SHP77 (cell line): Measurements from ENCODE around the gene NKPD1.

Experiments
- DNase-seq, 2 experiments: peaks; one replicate each; lab custom pipeline; 2025; lab: John Stamatoyannopoulos, UW

NKPD1 gene

DNA sequence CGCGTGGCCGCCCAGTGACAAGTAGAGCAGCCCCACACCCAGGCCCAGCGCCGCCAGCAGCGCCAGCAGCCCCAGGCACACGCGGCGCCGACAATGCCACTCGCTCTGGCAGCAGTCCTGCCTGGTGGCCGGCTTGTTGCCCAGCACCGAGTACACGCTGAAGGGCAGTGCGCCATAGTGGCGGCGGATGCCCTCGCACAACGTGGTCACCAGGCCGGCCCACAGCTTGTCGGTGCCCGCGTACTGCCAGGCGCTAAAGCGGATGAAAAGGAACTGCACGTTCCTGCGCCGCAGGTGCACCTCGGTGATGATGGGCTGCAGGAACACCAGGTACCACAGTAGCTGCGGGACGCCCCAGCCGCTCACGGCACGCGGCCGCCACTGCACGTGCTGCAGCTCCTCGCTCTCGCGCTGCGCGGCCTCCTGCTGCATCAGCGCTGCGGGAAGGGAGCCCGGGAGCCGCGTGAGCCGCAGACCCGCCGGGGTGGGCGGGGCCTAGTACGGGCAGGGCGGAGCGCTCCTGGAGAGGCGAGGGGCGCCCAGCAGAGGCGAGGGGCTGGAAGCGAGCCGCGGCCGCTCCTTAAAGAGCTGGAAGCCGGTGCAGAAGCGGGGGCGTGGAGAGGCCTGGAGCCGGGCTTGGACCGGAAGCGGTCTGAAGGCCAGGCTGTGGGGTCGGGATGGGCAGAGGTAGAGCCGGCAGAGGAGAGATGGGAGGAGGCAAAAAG is 7.3 kb downstream of the NKPD1 start:
- DNase-seq = no peak

- DNase-seq = no peak
Measured at GRCh38 chr19:45152504-45153338, 8.1 kb downstream of the NKPD1 start.

DNA sequence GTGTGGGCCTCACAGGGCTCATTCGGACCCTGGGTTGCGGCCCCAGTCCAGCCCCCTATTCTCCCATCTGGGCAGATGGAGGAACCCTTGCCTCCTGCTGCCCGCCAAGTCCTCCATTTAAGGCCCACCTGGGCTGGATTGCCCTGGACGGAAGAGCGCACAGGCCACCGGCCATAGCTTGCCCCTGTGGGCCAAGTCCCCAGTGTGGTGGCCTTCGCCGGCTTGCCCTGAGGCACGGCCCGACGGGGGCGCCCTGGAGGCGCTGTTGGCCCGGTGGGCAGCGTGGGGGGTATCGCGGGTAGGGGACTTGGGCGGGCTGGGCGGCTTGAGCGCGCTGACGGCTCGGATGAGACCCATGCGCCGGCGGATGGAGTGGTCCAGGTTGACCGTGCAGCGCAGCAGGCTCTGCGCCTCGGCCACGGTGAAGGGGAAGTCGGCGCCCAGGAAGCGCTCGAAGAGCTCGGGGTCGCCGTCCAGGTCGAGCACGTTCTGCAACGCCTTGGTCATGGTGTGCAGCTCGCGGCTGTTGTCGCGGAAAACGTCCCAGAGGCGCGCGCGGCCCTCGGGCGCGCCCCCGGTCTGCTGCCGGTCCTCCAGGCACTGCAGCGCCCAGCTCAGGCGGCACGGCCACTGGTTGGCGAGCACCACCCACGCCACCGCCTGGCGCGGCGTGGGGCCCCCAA is 8.8 kb downstream of the NKPD1 start:
- DNase-seq = no peak

DNA sequence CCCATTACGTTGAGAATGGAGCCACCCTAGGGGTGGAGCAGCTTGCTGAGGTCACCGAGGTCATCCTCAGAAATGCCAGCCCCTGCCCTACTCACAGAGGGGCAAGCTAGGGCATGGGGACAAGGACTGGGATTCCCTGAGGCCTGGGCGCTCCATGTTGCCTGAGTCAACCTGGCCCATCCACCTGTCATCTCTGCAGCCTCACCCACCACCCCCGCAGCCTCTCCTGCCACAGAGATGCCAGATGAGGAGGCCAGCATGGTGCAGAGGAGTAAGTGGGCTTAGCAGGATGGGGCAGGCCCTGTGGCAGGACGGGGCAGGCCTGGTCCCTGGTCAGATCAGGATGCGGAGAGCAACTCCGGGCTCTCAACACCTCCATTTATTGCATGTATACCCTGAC is 9.5 kb downstream of the NKPD1 start:
- no peak for DNase-seq

- no peak for DNase-seq
Measured at GRCh38 chr19:45150751-45151281, 10.0 kb downstream of the NKPD1 start.

- no peak for DNase-seq
Measured at GRCh38 chr19:45150180-45150579, 10.6 kb downstream of the NKPD1 start.

GRCh38 chr19:45149129-45149528 is 11.7 kb downstream of the NKPD1 start:
- no peak for DNase-seq

DNA sequence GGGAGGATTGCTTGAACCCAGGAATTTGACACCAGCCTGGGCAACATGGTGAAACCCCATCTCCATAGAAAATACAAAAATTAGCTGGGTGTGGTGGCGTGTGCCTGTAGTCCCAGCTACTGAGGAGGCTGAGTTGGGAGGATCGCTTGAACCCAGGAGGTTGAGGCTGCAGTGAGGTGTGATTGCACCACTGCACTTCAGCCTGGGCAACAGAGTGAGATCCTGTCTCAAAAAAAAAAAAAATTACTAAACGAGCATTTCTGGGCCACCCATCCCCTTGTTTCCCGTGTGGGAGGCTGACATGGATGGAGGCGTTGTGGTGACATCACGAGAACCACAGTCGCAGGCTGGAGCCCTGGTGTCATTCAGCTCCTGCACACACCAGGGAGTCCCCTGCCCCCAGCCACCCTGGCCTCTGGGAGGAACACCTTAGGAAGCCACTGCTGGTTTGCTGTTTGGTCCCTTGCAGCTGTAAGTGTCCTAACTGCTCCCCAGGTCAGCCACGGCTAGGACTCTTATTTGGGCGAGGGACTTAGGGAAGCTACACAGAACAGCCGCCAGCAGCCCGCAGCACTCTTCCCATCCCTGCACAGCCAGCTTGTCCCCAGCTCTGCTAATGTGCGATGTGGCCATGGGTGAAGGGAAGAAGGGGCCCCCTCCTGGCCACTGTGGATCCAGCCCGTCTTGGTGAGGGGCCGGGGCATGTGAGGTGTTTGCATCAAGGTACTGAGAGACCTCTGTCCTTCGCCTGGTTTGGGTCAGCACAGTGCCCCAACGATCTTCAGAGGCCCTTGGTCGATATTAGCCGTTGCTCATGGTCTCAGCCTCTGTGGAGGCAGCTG is 12.7 kb downstream of the NKPD1 start:
- DNase-seq = no peak

DNA sequence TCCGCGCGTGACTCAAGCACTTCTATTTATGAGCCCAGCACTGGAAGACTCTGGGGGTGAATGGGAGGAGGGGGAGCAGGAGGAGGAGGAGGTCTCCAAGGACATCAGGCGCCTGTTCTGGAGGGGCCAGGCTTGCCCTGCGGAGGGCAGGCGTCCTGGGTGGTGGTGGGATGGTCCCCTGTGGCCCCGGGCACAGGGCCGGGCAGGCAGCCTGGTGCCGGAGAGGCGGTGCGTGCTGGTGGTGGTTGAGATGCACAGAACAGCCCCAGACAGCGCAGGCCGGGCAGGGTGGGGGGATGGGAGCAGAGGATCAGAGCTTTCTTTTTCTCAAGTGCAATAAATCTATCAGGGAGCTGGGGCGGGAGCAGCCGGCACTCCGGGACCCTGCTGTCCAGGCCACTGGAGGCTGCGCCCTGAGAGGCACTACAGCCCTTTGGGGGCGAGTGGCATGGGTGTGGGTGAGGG is 14.0 kb downstream of the NKPD1 start:
- DNase-seq = no peak

DNA sequence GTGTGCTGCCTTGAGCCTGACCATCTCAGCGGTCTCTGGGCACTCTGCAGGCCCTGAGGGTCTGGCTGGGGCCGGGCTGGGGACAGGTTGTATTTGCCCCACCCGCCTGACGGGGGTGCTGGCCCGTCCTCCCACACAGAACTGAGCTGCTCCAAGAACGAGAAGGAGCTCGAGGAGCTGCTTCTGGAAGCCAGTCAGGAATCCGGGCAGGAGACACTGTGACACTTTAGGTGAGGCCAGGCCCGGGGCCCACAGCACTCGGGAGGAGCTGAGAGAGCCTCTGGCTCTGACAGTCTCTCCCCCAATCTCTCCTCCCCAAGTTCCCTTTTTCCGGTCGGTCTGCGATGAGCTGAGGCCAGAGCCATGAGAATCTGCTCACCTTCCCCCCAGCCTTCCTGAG is 14.5 kb downstream of the NKPD1 start:
- DNase-seq = no peak

DNA sequence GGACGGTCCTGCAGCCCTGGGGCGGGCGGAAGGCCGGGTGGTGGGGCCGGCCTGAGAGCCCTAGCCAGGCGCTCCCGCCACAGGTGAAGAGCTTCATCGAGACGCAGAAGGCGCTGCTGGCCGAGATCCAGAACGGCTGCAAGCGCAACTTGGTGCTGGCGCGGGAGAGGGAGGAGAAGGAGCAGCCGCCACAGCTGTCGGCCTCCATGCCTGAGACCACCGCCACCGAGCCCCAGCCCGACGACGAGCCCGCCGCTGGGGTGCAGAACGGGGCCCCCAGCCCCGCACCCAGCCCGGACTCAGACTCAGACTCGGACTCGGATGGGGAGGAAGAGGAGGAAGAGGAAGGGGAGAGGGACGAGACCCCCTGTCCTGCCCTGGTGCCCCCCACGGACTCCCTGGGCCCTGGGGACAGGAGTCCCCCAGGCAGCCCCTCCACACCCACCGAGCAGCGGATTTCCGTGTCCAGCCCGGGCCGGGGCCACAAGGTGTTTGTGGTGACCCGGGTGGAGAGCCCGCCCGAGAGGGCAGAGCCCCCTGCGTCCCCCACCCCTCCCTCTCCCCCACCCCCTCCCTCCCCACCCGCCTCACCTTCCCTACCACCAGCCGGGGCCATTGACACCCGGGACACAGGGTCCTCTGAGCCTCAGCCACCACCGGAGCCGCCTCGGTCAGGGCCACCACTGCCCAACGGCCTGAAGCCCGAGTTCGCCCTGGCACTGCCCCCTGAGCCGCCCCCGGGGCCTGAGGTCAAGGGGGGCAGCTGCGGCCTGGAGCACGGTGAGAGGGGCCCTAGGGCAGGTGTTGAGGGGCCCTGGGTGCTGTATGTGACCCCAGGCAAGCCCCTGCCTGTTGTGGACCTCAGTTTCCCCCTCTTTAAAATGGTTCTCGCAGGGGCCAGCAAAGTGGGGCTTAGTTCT is 15.3 kb downstream of the NKPD1 start:
- DNase-seq = no peak

GRCh38 chr19:45144431-45145269 is 16.1 kb downstream of the NKPD1 start:
- DNase-seq = no peak

DNA sequence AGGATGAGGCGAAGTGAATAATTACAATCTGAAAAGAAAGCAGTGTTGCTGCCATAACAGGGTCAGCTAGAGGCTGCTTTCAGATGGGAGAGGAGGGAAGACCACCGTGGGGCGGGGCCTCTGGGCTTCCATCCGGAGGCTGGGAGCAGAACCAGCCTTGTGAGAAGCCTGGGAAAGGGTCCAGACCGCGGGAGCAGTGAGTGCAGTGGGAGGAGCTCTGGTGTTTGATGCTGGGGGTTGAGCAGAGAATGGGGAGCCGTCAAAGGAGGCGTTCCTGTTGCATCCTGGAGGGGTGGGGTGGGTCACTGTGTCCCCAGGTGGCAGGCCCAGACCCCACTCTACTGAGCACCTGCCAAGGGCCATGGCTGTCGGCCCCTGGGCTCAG is 18.1 kb downstream of the NKPD1 start:
- DNase-seq = no peak

DNA sequence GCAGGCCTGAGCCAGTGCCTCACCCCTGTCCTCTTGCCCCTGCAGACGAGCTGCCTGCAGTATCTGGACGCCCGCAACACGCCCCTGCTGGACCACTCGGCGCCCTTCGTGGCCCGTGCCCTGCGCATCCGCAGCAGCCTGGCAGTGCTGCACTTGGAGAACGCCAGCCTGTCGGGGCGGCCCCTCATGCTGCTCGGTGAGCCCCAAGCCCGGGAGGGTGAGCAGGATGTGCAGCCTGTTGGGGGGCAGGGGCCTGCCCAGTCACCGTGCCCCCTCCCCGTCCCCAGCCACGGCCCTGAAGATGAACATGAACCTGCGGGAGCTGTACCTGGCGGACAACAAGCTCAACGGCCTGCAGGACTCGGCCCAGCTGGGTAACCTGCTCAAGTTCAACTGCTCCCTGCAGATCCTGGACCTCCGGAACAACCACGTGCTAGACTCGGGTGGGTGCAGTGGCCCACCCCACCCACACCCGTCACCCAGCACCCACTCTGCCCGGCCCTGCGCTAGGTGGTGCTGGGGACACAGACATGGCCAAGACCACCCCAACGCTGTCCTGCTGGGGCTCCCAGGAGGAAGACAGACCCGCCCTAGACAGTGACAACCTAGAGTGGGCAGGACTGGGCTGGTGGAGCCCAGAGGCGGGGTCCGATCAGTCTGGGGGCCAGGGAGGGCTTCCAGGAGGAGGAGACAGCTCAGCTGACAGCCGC is 18.6 kb downstream of the NKPD1 start:
- no peak for DNase-seq

GRCh38 chr19:45141203-45141900 is 19.4 kb downstream of the NKPD1 start:
- DNase-seq = no peak

GRCh38 chr19:45140533-45140932 is 20.2 kb downstream of the NKPD1 start:
- no peak for DNase-seq

DNA sequence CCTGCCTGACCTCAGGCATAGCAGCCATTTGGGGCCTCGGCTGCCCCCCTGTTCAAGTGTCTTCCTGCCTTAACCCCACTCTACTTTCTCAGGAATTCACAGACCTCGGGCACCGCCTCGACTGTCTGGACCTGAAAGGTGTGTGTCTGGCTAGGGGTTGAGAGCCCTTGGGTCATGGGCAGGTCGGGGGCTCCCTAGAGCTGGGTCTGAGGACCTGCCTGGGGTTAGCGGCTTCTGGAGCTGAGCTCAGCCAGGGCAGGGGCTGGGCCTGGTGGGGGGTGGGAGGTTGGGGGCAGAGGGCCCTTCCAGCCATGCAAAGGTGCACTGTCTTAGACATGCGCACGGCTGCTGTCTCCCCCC is 20.7 kb downstream of the NKPD1 start:
- no peak for DNase-seq
